ENCODE measurements around the gene GRIN2A. TPM values are rescaled to one million over a fixed set of nuclear protein-coding genes. Genes with fewer than 3 reads are reported as not detected.
A peak's percentile ranks its signal among the peaks of the same experiment; 100 is the strongest.

The GRIN2A gene
- total RNA-seq, 2 donors from 2014 or later: 1.6 to 3.2 TPM

DNA sequence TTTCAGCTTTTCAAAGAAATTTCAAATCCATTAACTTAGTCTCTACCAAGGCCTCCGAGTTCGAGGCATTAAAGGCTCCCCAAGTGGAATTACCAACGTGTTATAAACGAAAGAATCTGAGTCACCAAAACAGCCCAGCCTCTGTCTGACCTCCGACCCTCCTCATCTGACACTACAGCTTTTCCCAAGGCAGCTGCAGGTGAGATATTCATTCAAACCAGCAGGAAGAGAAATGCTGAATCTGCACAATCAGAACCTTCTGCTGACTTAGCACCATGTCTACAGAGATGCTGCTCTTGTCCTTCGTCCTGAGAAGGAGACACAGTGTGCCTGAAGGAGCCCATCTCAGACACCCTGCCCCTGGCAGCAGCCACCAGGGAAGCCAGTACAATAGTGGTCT is 30.5 kb downstream of the GRIN2A start:
- no peak for DNase-seq (ENCODE audit: low spot score)
- intact Hi-C loops (cut with DNase I): no loop called here

DNA sequence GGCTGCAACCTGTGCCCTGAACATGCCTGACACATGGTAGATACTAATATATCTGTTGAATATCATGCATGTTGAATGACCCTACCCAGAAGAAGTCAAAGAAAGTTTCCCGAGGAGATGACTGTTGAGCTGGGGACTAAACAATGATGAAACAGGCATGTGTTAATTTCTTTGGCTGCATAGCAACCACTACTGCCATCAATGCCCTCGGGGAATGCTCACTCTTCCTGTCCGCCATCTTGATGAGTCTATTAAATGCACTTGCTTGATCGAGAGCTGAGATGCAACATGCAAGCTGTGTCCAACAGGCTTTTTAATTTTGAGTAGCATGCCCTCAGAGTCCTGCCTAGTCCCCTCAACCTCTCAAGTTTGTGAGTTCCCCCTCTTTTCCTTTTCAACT is 31.3 kb downstream of the GRIN2A start:
- intact Hi-C loops (cut with DNase I): no loop called here
- DNase-seq (ENCODE audit: low spot score): no peak

DNA sequence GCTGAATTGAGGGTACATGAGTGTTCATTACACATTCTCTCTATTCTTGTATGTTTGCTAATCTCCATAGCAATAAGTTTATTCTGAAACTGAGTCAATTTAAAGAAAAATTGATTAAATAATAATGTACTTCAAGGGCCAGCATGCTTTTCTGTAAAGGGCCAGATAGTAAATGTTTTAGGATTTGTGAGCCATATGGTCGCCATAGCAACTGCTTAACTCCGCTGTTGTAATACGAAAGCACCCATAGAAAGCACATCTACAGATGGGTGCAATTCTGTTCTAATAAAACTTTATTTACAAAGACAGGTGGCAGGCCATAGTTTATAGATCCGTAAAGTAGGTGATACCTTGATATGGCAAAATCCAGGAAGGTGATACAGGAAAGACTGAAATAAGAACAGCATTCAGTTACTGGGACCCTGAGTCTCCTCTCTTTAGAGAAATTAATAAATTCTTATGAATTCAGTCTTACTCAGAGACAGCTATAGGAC is 36.6 kb downstream of the GRIN2A start:
- no peak for DNase-seq (ENCODE audit: low spot score)
- intact Hi-C loops (cut with DNase I): no loop called here

DNA sequence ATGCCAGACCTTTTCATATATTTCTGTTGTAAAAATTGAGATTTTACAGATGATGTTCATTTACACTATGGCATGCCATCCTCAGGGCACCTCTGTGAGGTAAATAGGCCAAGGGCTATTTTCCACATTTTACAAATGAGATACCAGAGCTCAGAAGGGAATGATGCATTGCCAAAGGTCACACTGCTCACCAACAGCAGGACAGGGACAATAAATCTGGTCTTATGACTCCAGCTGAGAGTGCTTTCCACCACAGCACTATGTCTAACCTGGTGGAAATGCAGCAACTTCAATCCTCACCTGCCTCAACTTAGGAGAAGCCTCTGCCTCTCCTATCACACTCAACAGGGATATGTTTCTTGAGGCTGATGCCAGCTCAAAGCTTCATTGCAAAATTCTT is 40.6 kb downstream of the GRIN2A start:
- DNase-seq (ENCODE audit: low spot score): no peak
- intact Hi-C loops (cut with DNase I): no loop called here

DNA sequence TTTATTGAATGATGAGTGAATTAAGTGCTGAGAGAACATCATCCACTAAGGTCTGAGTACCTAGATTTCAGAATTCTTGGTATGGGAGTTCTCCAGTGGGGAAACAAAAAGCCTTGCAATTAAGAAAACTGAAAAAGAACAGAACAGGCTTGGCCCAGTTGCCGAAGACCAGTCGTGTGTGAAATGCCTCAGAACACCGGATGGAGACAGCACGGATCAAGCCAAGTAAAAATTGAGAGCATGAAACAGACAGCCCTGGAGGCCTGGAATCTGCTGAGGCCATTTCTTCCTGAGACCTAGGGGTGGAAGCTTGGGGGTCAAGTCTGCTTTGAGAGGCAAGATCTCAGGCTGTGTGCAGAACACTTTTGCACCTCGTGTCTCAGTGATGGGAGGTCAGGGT is 43.3 kb downstream of the GRIN2A start:
- intact Hi-C loops (cut with DNase I): no loop called here
- no peak for DNase-seq (ENCODE audit: low spot score)

DNA sequence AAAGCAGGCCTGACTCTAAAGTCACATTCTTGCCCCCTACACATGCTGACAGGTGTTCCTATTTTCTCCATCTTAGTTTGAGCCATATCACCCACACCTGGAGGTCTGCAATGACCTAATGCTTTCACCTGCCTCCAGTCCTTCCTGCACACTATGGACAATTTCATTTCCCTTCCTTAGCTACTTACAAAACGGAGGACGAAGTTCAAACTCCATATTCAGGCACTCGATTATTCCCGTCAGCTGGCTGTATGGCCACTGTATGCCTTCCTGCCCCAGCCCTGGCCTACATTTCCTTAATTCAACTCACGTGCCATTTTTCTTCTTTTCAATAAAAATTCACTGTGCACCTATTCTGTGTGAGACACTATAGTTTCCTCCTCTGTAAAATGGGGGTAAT is 44.9 kb downstream of the GRIN2A start:
- intact Hi-C loops (cut with DNase I): no loop called here
- DNase-seq (ENCODE audit: low spot score): no peak

DNA sequence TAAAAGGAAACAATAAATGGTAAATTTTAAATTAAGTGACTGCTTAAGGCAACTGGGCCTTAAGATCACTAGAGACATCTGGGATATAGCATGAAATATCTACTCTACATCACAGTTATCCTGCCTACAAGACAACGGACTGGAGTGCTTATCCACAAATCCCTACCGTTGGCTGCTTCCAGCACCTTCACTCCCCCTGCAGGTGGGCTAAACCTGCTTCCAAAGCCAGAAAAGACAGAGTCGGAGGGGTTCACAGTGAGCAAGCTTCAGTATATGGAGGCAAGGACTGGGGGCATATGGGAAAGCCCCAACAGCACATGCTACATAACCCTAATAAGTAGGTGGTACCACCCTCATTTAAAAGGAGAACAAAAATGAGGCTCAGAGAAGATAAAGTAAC is 45.3 kb downstream of the GRIN2A start:
- intact Hi-C loops (cut with DNase I): no loop called here
- DNase-seq (ENCODE audit: low spot score): no peak

DNA sequence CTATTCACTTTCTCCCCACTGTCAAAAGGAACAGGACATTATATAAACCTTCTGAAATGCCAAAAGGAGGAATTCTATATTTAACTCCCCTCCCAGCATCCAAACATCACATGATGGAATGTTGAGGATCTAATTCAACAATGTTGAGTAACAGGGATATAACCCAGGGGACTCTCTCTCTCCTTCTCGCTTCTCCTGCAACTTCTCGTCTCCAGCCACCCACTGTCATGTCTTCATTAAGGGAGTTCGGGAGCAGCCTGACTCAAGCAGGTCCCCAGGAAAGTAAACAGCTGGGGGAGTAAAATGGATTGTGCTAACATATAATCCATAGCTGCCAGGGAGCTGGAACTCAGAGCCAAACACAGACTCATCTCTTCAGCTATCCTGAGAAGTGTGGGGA is 51.7 kb downstream of the GRIN2A start:
- intact Hi-C loops (cut with DNase I): loop anchor here in 1 of 2 donors (5.0 kb wide), 1 partner anchor 37 kb away; no protein-coding TSS in a partner anchor
- no peak for DNase-seq (ENCODE audit: low spot score)

DNA sequence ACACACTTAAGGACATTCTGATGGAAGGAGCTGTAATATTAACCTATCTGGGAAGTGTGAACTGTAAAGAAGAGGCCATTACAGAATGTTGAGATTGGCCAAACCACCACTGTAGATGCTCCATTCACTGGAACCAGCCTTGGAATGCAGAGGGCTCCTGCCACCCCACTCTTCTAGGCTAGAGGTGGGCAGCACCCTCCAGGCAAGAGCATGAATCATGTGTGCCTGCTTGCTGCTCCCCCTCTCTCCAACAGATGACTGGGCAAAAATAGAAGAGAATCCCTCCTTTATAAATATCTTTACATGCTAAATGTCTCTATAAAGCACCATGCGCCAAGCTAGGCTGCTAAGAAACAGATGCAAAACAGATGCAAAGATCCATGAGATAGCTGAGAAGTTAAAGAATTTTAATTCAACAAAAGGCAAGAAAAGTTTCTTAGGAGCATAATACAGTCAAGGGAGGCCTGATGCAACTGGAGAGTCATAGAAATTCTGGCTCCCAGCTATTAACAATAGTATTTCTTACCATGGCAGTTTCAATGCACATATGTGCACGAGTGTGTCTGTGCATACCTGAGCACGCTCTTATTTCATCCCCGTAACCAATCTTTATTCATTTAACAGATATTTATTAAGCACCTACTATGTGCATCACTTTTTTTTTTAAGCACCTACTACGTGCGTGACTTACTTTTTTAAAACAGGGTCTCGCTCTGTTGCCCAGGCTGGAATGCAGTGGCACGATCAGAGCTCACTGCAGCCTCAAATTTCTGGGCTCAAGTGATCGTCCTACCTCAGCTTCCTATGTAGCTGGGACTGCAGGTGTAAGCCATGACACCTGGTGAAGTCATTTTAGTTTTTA is 53.6 kb downstream of the GRIN2A start:
- no peak for DNase-seq (ENCODE audit: low spot score)
- intact Hi-C loops (cut with DNase I): no loop called here

DNA sequence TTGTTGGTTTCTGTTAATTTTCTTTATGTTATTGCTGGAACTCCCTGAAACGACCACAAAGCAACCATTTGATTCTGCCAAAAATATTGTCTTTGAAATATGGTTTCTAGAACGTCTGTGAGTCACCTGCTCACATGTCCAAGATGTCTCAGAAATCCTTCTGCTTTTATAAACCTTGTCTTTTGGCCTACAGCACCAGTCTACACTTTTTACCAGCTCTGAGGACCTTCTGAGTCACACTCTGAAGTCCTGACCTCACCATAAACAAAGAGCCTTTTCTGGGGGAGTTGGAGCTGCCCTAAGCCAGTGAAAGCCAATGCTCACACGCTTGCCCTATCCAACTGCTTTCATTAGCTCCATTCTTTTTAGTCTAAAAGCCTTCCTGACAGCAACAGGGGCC is 55.5 kb downstream of the GRIN2A start:
- no peak for DNase-seq (ENCODE audit: low spot score)
- intact Hi-C loops (cut with DNase I): no loop called here

DNA sequence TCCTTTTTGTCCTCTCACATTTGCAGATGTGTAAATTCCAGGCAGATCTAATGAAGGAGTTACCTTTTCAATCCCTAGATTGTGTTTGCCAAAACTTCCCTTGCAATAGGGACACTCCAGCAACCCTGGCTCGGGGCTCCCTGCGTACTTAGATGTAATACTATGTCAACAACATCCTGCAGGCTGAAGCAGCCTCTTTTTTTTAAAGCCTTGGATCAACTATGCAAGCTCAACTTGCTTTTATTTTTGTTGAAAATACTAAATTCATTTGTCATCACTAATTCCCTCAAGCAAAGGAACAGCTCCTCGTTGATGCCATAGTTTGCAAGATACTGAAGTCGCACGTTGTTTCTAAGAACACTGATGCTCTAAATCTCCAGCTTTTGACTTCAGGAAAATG is 59.1 kb downstream of the GRIN2A start:
- DNase-seq (ENCODE audit: low spot score): no peak
- intact Hi-C loops (cut with DNase I): no loop called here

DNA sequence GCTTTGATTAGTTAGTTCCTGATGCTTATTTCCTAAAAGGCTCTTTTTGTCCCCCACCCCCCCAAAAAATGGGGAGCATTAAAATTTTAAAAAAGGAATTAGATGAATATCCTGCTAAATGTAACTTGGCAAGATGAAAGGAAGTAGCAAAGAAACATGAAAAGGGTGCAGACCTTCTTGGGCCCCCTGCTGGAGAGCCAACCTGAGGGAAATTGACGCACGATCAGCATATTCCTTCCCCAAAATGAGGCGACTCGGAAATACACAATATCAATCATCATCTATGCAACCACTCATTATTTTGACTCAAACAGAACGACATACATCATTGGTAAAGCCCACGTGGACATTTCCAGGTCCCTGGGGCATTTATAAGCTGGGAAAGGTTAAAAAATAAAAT is 59.7 kb downstream of the GRIN2A start:
- no peak for DNase-seq (ENCODE audit: low spot score)
- intact Hi-C loops (cut with DNase I): no loop called here

DNA sequence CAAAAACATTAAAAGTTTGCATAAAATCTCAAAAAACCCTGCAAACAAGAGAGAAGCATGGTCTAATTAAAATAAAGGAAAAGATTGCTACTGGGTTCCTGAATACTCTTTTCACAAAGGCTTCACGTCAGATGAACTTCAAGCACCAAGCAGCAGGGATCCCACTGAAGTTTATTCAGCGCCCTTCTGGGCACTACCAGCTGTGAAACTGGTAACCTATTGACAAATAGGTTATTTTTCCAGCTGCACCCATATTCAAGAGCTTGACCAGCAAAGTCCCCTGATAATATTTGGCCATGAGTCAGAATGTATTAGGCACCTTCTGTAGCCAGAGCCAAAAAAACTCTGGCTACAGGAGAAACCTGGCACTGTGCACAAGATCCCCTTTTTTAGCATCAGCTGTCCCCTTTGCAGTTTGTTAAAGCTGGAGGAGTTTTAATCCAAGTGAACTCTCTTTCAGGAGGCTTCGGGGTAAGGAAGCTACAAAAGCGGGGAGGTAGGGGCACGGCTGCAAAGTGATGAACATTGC is 60.3 kb downstream of the GRIN2A start:
- intact Hi-C loops (cut with DNase I): no loop called here
- DNase-seq (ENCODE audit: low spot score): no peak

DNA sequence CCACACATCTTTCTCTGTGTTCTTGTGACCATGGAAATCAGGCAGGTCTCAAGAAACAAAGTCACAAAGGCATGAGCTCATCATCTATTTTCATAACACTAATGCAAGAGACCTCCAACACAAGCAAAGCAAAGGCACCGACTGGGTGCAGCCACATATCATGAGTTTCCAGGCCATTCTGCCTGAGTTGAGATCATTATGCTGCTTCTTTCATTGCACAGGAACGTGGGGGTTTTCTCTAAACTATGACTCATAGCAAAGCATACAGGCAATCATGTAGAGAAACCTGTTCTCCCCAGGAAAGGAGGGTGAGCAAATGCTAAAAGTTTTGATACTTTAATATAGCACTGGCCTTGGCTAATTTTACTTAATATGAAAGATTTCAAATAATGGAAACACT is 60.7 kb downstream of the GRIN2A start:
- intact Hi-C loops (cut with DNase I): no loop called here
- no peak for DNase-seq (ENCODE audit: low spot score)

DNA sequence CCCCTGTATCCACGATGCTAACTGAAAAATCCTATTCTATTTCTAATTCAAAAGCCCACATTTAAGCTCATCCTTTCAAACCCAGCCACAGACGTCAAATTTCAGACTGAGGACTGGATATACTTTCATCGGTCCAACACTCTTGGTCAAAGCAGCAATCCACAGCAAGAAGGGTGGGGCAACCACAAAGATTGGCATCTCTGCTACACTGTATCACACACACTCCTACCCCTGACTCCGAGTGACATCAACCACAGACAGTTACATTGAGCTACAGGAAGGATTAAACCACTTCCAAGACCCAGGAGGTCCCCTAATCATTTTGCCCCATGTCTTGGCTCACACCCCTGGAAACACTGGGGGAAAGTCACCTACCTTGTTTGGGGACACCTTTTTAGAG is 61.3 kb downstream of the GRIN2A start:
- DNase-seq (ENCODE audit: low spot score): no peak
- intact Hi-C loops (cut with DNase I): no loop called here

DNA sequence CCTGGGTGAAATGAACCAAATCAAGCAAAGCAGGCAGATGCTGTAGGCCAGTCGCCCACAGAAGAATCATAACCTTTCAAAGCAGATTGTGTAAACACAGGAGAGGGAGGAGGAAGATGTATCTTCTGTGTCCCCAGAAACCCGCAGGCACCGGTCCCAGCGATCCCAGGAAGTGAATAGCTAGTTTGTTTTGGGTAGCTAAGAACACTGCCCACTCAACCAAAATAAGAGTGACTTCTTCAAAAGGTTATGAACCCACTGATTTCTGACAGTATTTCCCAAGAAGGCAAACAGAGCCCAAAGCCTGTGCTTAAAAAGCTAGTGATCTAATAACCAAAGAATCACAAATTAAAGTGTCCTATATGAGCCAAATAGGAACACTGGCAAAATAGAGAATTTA is 67.8 kb downstream of the GRIN2A start:
- peak; percentile 84 for DNase-seq (ENCODE audit: low spot score)
- intact Hi-C loops (cut with DNase I): no loop called here

DNA sequence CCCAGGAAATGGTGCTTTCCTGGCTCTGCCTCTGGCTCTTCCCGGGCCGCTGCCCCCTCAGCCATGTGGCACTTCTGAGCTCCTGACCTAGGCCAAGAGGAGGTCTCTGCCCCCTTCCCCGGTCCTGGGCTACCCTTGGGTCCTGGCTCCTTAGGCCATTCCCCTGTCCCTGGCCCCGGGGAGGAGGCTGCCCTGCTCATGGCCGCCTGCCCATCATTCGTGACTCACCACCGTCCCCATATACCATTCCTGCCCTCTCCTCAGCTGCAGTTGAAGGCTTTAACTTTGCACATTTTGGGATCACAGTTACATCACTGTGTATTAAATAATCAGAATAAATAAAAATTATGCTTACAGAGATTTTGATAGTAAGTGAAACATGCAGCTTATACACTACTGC is 69.0 kb downstream of the GRIN2A start:
- intact Hi-C loops (cut with DNase I): no loop called here
- DNase-seq (ENCODE audit: low spot score): no peak

DNA sequence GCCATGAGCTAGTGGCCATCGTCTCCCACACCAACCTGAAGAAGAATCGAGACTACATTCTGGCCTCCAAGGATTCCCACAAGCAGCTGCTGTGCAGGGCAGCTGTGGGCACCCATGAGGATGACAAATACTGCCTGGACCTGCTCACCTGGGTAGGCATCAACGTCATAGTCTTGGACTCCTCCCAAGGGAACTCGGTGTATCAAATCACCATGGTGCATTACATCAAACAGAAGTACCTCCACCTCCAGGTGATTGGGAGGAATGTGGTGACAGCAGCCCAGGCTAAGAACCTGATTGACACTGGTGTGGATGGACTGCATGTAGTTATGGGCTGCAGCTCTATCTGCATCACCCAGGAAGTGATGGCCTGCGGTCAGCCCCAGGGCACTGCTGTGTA is 70.2 kb downstream of the GRIN2A start:
- intact Hi-C loops (cut with DNase I): no loop called here
- DNase-seq (ENCODE audit: low spot score): no peak

DNA sequence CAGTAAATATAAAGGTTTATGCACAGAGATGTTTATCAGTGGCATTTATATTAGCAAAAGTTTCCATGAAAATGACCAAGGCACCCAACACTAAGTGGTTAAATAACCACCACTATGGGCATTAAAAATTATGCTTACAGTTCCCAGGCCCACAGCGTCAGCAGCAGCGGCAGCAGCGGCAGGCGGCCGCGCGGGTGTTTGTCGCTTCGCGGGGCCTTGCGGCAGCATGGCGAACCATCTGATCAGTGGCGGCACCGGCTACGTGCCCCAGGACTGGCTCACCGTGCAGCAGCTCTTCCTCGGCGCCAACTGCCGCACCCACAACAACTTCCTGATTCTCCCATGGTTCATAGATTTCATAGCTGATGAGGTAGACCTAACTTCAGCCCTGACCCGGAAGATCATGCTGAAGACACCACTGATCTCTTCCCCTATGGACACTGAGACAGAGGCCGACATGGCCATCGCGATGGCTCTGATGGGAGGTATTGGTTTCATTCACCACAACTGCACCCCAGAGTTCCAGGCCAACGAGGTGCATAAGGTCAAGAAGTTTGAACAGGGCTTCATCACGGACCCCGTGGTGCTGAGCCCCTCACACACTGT is 71.0 kb downstream of the GRIN2A start:
- intact Hi-C loops (cut with DNase I): no loop called here
- DNase-seq (ENCODE audit: low spot score): no peak

DNA sequence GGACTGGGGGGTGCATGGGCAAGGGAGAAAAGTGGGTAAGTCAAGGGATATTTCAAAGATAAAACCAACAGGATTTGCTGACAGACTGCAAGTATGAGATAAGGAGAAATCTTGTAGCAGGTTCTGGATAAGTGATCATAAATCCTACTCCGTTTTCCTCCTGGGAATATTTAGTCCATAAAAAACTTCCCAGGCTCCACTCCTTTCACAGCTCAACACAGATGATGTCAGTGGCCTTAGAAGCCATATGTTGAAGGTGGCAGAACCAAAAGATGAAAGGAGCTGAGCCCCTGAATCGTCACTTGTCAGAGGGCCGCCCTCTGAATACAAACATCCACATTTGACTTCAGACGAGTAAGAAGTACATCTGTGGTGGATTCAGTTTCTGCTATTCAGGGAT is 71.7 kb downstream of the GRIN2A start:
- no peak for DNase-seq (ENCODE audit: low spot score)
- intact Hi-C loops (cut with DNase I): no loop called here

DNA sequence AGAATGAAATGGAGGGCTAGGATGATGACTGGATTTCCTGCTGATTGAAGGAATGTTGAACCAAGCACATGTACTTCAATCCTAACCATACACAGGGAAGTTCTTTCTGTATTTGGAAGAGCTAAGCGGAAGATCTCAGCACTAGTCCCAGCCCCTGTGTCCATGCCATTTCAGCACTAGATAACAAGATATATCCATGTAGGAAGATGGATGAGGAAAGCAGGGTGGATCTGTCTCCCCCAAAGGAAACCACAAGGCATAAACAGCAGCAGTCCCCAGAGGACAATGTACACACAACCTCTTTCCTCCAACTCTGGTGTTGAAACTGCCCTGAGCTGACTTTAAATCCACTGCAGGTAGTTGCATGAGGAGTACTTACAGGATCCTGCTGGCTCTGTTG is 75.1 kb downstream of the GRIN2A start:
- intact Hi-C loops (cut with DNase I): no loop called here
- no peak for DNase-seq (ENCODE audit: low spot score)
